SK-N-MC (cell line): ENCODE results near the gene GRAP2.

Experiments
- EZH2 ChIP-seq: fragments of 200-600 bp; sonication (generic); IDR thresholded peaks from one replicate; pipeline ENCODE4 v1.6.1; 2017; ENCODE audit warnings: antibody characterized with exemption
- FOXP2 ChIP-seq: optimal IDR thresholded peaks from 2 replicates; pipeline ENCODE3; 2011; ENCODE audit warnings: mild to moderate bottlenecking, moderate library complexity; ENCODE audit not compliant: insufficient read depth; ENCODE audit errors: extremely low read length, control extremely low read depth

DNA sequence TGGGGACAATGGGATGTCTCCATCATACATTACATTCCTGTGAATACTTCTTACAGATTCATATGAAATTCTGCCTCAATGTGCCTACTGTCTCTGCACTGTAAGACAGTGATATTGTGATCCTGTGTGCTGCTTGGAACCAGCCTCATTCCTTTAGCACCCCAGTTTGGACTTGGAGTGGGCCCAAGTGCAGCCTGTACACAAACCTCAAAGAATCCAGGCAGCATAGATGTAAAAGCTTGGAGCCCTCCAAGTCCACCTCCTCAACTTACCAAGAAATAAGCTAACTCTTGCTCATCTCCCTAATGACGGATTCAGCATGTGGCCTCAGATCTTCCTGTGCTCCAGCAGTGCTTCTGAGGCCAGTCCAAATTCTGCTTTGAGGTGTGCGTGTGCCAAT is 24.4 kb downstream of the GRAP2 start:
- TF ChIP-seq EZH2 (no peak), FOXP2 (no peak)
